Umbilical cord (tissue), 2 donors: ENCODE measurements around the gene NPIPA8. TPM values are rescaled to one million over a fixed set of nuclear protein-coding genes. Genes with fewer than 3 reads are reported as not detected.
"Not testable (repeated sequence)": the region's sequence is repeated elsewhere in the genome, so short reads cannot be mapped to it uniquely, and the experiment has no call there.

ENCODE experiments used
- DNase-seq: peaks from one replicate; pipeline ENCODE4 v3.0.0-alpha.2; 2015; ENCODE audit warnings: low spot score
- total RNA-seq: library from RNA; depleted of rRNA; stranded (reverse); fragments of >200 nt; gene quantifications from one replicate; pipeline ENCODE4 v1.2.3, GENCODE V29; 2014; ENCODE audit warnings: low replicate concordance; ENCODE audit not compliant: insufficient read depth

The NPIPA8 gene
- not detected for total RNA-seq

GRCh38 chr16:18336636-18337035 lies at the start of gene NPIPA8:
NPIPA8 (minus strand) TSS chr16:18336736; CDS start chr16:18332662, 4,074 bp downstream.
- DNase-seq, result not testable (repeated sequence)

GRCh38 chr16:18385285-18385684 lies 48.7 kb upstream of the NPIPA8 start:
- not testable (repeated sequence) for DNase-seq

DNA sequence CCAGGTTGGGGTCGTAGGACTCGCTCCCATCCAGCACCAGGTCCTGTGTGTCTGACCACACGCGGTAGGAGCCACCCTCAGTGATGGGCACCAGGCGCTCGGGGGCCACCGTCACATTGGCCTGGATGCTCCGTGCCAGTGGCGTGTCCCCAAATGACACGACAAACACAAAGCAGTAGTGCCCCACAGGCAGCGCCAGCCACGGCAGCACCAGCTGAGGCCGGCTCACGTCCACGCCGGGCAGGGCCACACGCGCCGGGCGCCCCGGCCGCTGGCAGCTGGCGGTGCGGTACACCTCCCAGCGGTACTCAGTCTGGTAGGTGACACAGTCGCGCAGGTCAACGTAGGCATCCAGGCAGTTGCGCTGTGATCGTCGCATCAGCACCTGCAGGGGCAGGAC lies 48.3 kb upstream of the NPIPA8 start:
- DNase-seq, result not testable (repeated sequence)

GRCh38 chr16:18384098-18384636 lies 47.6 kb upstream of the NPIPA8 start:
- not testable (repeated sequence) for DNase-seq

DNA sequence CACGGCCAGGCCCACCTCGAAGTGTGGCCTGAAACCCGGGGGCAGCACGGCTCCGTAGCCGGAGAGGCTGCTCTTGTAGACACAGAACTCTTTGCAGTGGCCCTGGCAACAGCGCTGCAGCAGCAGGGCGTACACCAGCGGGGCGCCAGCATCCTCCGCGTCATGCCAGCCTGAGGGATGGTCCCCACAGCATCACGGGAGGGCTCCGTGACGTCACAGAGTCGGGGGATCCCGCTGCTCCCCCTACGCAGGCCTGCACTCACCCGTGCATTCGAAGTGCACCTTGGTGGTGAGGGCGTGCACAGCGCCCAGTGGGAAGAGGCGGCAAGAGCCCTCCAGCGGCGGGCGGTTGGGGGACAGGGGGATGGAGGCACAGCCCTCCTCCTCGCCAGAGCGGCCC lies 46.2 kb upstream of the NPIPA8 start:
- DNase-seq, result not testable (repeated sequence)

DNA sequence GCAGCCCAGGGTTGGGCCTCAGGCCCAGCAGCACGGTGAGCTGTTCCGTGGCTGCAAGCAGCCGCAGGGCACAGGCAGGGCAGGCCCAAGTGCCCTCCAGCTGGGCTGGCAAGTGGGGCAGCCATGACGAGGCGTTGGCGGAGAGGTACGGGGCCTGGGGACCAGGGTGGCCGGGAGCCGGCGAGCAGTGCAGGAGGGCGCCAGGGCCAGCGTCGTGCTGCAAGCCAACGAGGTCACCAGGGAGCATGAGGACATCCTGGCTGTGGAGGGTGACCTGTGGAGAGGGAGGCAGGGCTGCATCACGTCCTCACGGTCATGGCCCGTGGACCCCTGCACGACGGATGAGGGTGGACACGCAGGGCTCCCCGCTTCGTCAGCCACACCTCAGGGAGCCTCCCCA lies 11.2 kb upstream of the NPIPA8 start:
- not testable (repeated sequence) for DNase-seq

DNA sequence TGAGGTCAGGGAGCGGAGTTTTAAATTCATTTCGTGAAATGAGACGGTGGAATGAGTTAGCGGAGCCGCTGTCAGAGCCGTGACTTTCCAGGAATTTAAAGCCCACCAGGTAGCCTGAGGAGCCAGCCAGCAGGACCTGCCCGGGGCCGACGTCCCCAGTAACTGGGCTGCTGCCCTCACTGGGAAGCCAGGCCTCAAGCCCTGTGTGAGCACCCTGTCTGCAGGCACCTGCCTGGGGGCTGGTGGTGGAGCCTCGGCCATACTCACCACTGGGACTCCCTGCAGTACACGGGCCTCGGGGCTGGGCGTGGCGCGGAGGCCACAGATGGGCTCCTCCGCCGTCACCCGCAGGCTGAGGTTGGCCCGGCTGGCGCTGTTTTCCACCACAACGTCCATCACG lies 10.5 kb upstream of the NPIPA8 start:
- DNase-seq, result not testable (repeated sequence)

DNA sequence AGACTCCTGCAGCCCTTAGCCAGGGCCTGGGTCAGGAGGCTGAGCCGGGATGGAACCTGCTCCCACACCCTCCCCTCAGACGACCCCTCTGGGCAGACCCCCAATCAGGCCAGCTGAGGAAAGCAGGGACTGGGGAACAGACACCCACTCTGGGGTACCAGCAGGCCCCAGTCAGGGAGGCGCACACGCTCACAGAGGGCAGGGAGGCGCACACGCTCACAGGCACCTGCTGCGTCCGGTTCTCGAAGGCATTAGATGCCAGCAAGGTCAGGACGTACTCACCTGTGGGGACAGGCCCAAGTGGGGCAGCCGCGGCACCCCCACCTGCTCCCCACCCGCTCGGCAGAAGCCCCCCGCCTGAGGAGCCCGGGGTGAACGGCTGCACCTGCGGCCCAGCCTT lies 8.1 kb upstream of the NPIPA8 start:
- DNase-seq, result not testable (repeated sequence)

GRCh38 chr16:18341986-18342385 lies 5.5 kb upstream of the NPIPA8 start:
- not testable (repeated sequence) for DNase-seq

DNA sequence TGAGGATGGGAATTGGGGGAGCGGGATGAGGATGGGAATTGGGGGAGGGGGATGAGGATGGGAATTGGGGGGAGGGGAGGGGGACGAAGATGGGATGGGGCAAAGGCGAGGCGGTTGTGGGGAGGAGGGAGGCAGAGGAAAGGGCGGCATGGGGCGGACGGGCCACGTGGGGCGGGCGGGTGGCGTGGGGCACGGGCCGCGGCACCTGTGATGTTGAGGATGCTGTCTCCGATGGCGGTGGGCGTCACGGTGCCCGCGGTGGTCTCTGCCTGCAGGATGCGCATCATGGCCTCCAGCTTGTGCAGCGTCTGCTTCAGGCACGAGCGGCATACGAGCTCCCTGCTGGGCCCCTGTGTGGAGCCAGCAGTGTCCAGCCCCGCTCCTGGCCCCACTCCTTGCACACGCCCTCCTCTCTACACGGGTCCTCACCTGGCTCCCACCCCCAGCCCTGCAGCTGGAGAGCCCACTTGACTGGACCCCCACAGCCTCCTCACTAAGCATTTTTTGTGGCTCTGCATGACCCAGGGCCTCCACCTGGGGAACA lies 5.0 kb upstream of the NPIPA8 start:
- DNase-seq, result not testable (repeated sequence)

- DNase-seq, result not testable (repeated sequence)
These were observed 2.7 kb upstream of the NPIPA8 start for GRCh38 chr16:18339210-18339609.

- DNase-seq, result not testable (repeated sequence)
These were observed 24.7 kb downstream of the NPIPA8 start for GRCh38 chr16:18311811-18312210.

- not testable (repeated sequence) for DNase-seq
These were observed 27.4 kb downstream of the NPIPA8 start for GRCh38 chr16:18309159-18309558.

DNA sequence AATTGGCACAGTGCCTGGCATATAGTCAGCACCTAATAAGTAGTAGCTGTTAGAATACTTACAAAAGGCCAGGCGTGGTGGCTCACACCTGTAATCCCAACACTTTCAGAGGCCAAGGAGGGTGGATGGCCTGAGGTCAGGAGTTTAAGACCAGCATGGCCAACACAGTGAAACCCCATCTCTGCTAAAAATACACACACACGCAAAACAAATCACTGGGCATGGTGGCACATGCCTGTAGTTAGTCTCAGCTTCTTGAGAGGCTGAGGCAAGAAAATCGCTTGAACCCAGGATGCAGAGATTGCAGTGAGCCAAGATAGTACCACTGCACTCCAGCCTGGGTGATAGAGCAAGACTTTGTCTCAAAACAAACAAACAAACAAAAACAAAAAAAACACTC lies 29.3 kb downstream of the NPIPA8 start:
- DNase-seq, result not testable (repeated sequence)

GRCh38 chr16:18306066-18306465 lies 30.5 kb downstream of the NPIPA8 start:
- DNase-seq, result not testable (repeated sequence)

DNA sequence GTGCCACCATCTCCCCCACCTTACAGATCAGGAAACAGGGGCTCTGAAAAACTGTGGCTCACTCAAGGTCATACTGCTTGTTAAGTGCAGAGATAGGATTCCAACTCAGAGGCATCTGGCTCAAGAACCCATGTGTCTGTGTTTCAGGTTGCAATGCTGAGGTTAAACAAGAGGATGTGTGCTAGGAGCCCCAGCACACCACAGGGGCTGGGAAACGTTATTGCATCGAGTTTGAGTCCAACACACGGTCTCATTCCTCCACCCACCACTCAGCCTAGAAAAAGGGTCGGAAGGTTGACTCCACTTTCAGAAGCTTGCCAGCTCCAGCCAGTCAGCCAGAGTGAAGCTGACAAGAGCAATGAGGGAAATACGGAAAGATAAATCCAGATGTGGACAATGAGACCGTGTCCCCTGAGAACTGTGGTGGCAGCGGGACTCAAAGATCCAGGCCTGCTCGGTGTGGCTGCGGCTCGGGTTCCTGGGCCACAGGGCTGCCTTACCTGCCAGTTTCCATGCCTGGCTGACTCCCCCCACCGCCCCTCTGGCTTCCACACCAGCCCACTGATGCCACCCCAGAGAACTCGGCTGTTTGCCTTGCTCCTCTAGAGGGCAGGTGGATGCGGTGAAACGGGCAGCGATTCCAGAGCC lies 33.4 kb downstream of the NPIPA8 start:
- DNase-seq, result not testable (repeated sequence)

GRCh38 chr16:18297714-18298113 lies 38.8 kb downstream of the NPIPA8 start:
- not testable (repeated sequence) for DNase-seq

- DNase-seq, result not testable (repeated sequence)
These were observed 39.6 kb downstream of the NPIPA8 start for GRCh38 chr16:18296931-18297330.

- not testable (repeated sequence) for DNase-seq
These were observed 42.2 kb downstream of the NPIPA8 start for GRCh38 chr16:18294371-18294770.

GRCh38 chr16:18293337-18293956 lies 43.1 kb downstream of the NPIPA8 start:
- DNase-seq, result not testable (repeated sequence)

DNA sequence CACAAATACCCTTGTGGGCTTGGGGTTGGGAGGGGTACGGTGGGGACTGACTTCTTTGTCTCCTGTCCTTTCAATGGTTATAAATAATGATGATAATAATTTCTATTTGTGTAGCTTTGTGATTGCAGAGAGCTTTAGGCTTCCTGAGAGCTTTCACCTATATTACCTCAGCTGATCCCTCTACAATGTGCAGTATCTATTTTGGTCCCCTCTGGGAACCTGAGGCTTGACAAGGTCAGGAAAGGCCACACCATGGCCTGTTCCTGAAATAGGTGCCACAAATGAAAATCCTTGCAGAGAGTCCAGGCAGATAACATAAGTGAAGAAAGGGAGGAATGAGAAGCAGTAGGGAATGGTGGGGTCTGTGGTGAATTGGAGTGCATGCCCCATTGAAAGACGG lies 45.6 kb downstream of the NPIPA8 start:
- not testable (repeated sequence) for DNase-seq

DNA sequence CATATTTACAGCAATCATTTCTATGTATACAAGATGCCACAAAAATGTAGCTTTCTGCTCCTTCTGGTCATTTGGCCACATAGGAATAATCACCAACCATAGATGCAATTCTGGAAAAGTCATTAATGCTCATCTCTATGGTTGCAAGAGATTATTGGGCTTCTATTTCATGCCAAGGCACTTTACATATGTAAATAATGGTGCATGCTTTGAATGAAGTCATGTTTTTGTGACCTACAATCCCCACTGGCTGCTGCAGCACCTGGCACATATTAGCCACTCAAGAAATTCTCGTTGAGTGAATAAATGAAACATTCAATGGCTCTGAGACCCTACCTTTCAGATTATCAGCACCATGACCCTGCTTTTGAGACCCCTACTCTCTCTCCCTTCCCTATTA lies 50.2 kb downstream of the NPIPA8 start:
- not testable (repeated sequence) for DNase-seq
